Stimulated activated CD8-positive, alpha-beta memory T cell treated with anti-CD3 and anti-CD28 coated beads, Interleukin-2, amount 100 ng/mL, for 48 hours (primary cell): ENCODE measurements around the gene WDFY4.

Experiments used
- DNase-seq, 2 donors: peaks; one replicate each; pipeline ENCODE4 v3.0.0-alpha.2; 2020; ENCODE audit warnings: low read depth in 2 of 2

WDFY4 gene

GRCh38 chr10:48690791-48691660 is 6.4 kb downstream of the WDFY4 start:
- no peak for DNase-seq

DNA sequence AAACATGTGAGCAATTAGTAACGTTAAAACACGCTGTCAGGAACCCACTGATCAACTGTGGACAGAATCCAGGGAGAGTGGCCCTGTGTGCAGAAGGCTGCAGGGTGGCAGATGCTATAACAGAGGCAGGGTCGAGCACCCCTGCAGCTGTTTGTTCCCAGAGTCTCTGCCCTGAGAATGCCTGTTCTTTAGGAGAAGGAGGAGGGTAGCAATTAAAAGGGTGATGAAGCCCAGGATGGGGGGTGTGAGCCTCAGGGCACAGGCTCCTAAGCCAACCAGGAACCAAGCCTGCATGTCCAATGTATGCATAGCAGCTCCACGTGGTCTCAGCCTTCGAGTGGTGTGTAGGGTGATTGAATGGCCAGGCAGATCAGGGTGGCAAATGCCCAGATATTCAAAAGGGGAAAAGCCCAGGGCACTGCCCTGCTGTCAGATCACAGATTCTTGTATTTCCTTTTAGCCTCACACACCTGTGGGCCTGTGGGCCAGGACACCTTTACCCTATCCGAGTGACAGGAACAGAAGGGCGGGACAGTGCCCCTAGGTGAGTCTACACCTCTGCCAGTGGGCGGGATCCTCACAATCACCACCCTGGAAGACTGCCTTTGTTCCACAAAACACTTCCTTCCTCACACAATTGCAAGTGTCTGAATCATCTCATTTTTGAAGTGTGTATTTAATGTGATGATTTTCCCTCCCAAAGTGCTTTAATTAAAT is 7.3 kb downstream of the WDFY4 start:
- no peak for DNase-seq

GRCh38 chr10:48692748-48693147 is 8.1 kb downstream of the WDFY4 start:
- no peak for DNase-seq

DNA sequence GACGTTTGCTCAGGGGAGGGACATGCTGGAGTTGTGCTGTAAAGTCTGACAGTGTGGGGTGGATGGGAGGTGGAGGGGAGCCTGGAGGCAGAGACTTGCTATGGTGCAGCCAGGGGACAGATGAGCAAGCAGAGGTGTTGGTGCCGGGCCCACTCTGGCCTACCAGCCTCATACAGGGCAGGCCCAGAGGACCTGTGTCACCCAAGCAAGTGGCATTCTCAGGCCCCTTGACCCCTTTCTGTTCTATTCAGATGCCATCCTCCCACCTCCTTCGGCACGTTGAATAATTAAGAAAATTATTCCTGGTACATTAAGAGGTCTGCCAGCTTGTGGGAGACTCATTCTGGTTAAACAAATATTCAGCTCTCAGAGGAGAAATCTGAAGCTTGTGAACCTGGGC is 8.5 kb downstream of the WDFY4 start:
- no peak for DNase-seq

DNA sequence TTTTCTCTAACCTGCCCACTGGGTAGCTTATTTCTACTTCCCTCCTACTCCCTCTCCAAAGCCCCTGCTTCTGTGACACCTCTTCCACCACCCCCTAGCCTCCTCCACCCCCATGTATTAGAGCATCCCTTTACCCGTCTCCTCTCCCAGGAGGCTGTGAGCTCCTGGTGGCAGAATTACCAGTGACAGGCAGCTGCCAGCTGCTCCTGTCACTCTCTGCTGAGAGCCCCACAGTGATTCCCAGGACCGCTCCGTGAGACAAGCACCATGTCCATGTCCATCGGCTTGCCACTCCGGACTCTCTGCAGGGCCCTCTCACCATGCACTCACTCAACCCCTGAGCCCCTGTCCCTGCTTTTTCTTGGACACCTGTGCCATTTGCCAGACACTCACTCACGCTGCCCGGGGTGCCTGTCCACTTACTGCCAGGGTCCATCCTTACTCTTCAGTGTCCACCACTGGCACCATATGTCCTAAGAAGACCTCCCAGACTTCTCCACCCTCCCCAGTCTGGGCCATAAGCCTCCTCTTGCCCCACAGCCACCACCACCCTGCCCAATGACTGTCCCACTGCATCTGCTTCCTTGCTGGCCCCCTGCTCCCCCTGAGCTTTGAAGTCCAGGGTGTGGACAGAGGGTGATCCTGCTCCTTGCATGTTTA is 9.8 kb downstream of the WDFY4 start:
- no peak for DNase-seq

DNA sequence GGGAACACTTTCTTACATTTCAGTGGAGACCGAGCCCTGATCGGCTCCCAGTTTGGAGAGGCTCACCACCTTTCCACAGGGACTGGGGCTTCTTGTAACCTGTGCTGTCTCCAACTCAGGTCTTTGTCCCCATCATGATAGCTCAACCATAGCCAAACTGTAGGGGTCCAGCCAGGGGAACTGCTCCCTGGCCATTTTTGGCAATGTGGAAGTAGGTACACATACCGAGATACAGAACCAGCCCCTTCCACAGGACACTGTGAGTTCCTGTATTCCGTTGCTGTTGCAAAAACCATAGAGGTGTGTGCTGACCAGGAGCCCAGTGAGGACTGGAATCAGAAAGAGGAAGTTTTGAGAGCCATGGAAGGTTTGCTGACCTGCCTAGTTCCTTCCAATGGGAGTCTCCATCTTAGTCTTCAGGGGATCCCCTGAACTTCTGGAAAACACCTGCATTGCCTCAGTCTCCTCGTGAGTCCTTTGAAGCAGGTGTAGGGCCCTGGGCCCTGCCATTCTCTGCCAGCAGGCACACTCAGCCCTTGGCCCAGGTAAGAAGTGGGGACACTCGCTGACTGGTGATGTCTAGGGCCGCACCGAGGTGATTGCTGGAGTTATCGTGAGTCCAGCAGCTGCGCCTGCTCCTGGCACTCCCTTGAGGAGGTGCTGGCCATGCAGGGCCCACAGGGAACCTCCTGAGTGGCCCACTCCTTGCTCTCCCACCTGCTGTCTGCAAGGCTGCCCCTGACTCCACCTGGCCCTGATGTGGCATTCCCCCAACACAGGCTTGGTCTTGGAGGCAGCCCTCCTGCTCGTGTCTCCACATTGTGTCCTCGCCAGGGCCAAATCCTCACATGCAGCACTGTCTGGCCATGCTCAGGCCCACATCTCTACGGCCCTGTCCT is 11.2 kb downstream of the WDFY4 start:
- no peak for DNase-seq

- DNase-seq = no peak
These were observed 11.8 kb downstream of the WDFY4 start for GRCh38 chr10:48696535-48696873.

GRCh38 chr10:48697091-48697490 is 12.4 kb downstream of the WDFY4 start:
- DNase-seq = no peak

DNA sequence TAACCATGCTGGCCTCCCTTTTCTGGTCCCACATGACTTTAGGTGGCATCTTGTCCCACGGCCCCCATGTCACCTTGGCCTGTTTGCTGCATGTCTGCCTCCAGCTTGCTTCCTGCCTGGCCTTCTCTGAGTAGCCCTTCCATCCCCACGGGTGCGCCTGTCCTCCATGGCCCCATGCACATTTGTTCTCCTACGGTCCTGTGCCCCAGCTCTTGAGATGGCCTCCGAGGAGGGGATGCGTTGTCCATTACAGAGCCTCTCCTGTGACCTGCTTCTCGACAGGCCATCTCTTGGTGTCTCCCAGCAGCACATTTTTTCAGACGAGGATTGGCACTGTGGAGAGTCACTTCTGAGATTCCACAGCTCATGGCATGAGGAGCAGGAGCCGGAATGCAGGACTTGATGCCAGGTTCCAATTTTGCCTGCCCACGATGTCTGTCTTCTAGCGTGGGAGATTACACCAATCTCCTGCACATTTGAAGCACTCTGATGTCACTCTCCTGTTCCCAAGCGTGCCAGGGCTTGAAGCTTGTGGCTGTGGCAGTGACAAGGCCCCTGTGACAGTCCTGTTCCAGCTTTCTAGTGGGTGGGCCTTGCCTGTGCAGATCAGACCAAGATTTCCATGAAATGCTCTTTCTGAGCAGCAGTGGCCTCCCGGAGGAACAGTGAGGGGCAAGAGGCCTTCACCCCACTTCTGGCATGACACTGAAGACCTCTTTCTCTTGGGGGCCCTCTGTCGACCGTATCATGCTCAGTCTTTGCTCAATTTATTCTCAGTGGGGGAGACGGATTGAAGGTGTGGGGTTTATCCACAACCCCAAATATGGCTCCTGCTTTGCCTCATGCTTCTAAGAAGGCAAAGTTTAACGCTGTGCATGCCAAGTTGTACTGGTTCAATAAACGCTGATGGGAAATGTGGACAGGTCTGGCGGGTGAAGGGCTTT is 13.4 kb downstream of the WDFY4 start:
- DNase-seq = no peak

DNA sequence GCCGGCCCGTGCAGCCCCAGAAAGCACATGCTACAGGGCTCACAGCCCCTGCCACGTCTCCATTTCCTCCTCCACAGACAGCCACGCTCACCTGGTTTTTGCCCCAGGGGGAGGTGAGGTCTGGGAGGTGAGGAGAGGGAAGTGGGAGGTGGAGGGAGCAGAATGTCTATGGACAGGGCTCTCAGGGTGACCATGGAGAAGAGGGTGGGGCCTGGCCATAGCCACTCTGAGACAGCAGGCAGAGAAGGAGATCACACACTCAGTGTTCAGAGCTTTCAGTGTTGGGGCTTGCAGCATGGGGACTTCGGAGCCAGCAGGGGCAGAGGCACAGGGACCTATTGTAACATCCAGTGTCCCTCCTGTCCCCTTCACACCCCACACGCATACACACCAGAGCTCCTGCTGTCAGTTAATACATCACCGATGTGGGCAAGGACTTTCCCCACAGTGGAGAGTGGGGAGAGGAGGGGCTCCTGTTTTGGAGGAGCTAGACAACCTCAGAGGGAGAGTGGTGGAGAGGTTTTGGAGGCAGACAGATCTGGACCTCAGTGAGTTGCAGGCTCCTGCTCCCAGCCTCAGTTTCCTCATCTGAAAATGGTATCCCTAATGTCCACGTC is 14.4 kb downstream of the WDFY4 start:
- DNase-seq = no peak

DNA sequence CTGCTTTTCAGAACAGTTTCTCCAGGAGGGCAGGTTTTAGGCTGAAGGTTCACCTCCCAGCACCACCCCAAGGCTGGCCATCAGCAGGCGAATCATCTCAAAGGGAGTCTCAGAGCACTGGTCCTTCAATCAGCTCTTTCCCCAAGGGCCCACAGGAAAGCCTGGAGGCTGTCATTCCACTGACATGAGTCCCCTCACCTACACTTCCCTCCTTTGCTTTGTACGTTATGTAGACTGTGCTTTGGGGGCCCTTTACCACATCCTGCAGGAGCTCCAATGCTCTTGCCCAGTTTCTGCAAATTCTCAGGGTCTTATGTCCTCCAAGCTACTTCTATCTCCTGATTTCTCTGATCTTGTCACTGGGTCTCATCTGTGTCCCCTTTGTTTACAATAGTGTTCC is 15.4 kb downstream of the WDFY4 start:
- DNase-seq = no peak

GRCh38 chr10:48700493-48700892 is 15.8 kb downstream of the WDFY4 start:
- DNase-seq = no peak

DNA sequence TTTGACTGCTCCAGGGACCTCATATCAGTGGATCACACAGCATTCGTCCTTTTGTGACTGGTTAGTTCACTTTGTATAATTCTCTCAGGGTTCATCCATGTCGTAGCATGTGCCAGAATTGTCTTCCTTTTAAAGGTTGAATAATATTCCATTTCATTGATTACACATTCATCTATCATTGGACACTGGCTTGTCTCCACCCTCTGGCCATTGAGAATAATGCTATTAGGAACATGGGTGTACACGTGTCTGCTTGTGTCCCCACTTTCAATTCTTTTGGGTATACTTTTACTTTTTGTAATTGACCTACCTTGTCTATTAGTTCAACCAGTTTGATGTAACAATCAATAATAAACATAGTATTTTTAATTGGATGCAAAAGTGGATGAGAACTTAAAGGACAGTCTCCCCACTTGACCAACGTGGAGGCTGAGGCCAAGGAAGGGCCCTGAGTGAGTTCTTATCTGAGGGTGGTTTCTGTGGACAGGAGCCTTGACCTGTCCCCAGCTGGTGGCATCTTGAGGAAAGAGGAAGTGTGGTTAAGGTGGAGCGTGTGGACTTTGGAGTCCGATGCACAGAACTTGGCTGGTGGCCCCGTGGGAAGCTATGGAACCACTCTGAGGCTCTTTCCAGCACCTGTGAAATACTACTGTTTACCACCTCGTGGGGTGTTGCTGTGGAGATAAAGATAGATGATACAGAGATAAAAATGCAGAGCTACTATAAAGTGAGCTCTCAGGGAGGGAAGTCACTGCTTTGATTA is 16.6 kb downstream of the WDFY4 start:
- no peak for DNase-seq

- no peak for DNase-seq
These were observed 17.3 kb downstream of the WDFY4 start for GRCh38 chr10:48701941-48702340.

- no peak for DNase-seq
These were observed 19.0 kb downstream of the WDFY4 start for GRCh38 chr10:48703531-48704122.

- no peak for DNase-seq
These were observed 19.5 kb downstream of the WDFY4 start for GRCh38 chr10:48704156-48704555.

DNA sequence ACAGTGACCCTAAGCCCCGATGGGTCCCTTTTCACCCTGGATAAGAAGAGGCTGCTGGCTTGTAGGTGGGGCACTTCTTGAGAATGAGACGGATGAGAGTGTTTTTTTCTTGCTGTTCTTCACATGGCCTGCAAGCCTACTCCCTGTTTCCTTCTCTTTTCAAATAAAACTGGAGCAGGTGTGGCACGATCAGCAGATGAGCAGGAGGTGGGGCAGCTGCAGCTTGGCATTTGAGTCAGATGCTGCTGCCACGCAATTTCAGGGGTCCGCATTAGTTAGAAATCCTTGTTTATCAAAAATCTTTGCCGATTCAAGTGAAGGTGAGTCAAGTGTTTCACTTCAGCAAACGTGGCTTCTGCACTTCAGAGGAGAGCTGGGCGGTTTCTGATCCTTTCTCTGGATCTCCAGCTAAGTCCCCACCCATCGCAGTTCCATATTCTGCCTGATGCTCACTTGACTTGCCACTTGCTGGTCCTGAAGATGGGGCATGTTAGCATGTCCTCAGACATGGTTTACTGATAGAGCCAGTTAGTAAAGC is 20.8 kb downstream of the WDFY4 start:
- DNase-seq = no peak

DNA sequence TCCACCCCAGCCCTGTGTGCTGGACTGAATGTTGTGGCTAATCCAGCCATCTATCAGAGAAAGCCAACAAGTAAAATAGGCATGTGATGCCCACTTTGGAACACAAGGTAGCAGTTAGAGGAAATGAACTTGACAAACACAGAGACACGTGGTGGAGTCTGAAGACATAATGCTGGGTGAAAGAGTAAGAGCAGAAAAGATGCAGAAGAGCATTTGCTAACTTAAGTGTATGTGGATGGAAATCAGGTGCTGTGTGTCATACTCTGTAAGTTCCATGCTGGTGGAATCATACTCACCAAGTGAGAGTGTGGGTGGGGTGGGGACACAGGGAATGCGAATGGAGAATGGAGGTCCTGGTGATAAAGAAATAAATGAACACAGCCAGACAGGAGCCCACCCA is 22.8 kb downstream of the WDFY4 start:
- no peak for DNase-seq

DNA sequence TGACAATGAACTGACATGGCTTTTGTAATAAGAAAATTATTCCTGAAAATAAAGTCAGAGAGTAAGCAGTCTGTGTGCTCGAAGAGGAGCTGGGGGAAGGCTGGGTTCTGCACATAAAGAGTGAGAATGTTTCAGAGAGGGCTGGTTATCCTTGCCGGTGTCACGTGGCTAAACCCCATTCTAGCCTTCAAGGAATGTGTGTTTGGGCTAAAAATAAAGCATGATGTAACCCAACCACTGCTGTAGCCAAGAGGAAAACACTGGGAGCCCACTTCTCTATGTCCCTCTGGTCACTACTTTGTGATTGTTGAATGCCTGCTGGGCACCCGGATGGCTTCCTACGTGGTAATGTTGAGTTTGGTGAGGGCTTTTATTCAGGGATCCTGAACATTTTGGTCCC is 23.5 kb downstream of the WDFY4 start:
- DNase-seq = no peak
